Calu3 (cell line): ENCODE results near the gene CDCA7L. TPM values are rescaled to one million over a fixed set of nuclear protein-coding genes. Genes with fewer than 3 reads are reported as not detected.

Experiments used
- BruUV-seq: library from RNA; stranded (reverse); fragments of 400-500 nt; replicated peaks from 2 replicates; lab custom pipeline; 2021; lab: Mats Ljungman, UMichigan
- CTCF ChIA-PET: fragments of 300-600 bp; sonication (Branson Sonifier 250); formaldehyde crosslinking; loops from one replicate; lab custom pipeline; 2022; ENCODE audit warnings: antibody characterized with exemption; lab: Charles Lee
- DNase-seq: peaks from one replicate; pipeline ENCODE4 v3.0.0; 2022
- H3K27ac Mint-ChIP-seq: one replicate; pipeline ENCODE4 v1.8.0; 2022; ENCODE audit warnings: mixed read lengths; ENCODE audit not compliant: unreplicated experiment
- H3K27me3 Mint-ChIP-seq: one replicate; pipeline ENCODE4 v1.8.0; 2022; ENCODE audit warnings: mixed read lengths; ENCODE audit not compliant: unreplicated experiment
- H3K36me3 Mint-ChIP-seq: one replicate; pipeline ENCODE4 v1.8.0; 2022; ENCODE audit warnings: mild to moderate bottlenecking, moderate library complexity, mixed read lengths; ENCODE audit not compliant: insufficient read depth, unreplicated experiment
- H3K4me1 Mint-ChIP-seq: one replicate; pipeline ENCODE4 v1.8.0; 2022; ENCODE audit warnings: mild to moderate bottlenecking, low read depth, mixed read lengths; ENCODE audit not compliant: unreplicated experiment
- H3K4me3 Mint-ChIP-seq: one replicate; pipeline ENCODE4 v1.8.0; 2022; ENCODE audit warnings: mild to moderate bottlenecking, low read depth, moderate library complexity, mixed read lengths; ENCODE audit not compliant: unreplicated experiment
- H3K9me3 Mint-ChIP-seq: one replicate; pipeline ENCODE4 v1.8.0; 2022; ENCODE audit warnings: low read depth, mixed read lengths; ENCODE audit not compliant: unreplicated experiment
- intact Hi-C: fragments of 100-400 bp; cut with micrococcal nuclease; formaldehyde crosslinking; loops from one replicate; pipeline ENCODE4 v1.10.0; 2022; ENCODE audit not compliant: unreplicated experiment
- total RNA-seq: library from RNA; stranded (reverse); gene quantifications from 2 replicates; pipeline ENCODE4 v1.2.3, GENCODE V29; 2022
- TF ChIP-seq, protein P1 (sequence below): fragments of 200-600 bp; IDR thresholded peaks from one replicate; pipeline ENCODE4 v1.8.0; 2022; ENCODE audit warnings: antibody characterized with exemption; ENCODE audit not compliant: unreplicated experiment

CDCA7L gene
- total RNA-seq, 1 experiment from 2014 or later = 76.3 TPM

GRCh38 chr7:21916176-21916575 is 29.5 kb downstream of the CDCA7L start:
- no peak overlapping the region for H3K27ac Mint-ChIP-seq
- H3K4me3 Mint-ChIP-seq = no peak overlapping the region
- BruUV-seq = no TSS peak
- CTCF ChIA-PET = no interaction called here
- H3K27me3 Mint-ChIP-seq = no peaks in the 10 kb centered on the region
- H3K9me3 Mint-ChIP-seq = no peaks in the 10 kb centered on the region
- TF ChIP-seq, protein P1, sequence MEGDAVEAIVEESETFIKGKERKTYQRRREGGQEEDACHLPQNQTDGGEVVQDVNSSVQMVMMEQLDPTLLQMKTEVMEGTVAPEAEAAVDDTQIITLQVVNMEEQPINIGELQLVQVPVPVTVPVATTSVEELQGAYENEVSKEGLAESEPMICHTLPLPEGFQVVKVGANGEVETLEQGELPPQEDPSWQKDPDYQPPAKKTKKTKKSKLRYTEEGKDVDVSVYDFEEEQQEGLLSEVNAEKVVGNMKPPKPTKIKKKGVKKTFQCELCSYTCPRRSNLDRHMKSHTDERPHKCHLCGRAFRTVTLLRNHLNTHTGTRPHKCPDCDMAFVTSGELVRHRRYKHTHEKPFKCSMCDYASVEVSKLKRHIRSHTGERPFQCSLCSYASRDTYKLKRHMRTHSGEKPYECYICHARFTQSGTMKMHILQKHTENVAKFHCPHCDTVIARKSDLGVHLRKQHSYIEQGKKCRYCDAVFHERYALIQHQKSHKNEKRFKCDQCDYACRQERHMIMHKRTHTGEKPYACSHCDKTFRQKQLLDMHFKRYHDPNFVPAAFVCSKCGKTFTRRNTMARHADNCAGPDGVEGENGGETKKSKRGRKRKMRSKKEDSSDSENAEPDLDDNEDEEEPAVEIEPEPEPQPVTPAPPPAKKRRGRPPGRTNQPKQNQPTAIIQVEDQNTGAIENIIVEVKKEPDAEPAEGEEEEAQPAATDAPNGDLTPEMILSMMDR = no peak
- H3K36me3 Mint-ChIP-seq = peaks cover 9% of the 10 kb centered on the region
- intact Hi-C loops = no loop called here
- H3K4me1 Mint-ChIP-seq = no peaks in the 10 kb centered on the region
- no peak for DNase-seq

DNA sequence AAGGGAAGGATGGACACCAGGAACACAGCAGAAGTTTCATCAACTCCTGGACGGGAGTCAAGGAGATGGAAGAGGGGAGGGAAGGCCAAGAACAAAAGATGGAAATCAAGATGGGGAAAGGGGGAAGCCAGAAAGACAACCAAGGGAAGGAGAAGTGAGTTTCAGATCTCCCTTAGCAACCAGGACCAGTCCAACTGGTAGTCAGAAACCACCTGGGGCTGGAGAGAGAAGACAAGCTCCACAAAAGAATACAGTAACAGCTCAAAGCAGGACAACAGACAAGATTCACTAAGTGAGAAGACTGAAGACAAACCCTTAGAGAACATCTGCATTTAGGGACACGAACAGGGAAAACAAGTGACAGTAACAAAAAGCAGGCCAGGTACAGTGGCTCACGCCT is 30.6 kb downstream of the CDCA7L start:
- Mint-ChIP-seq H3K4me3 (no peak overlapping the region), H3K27me3 (no peaks in the 10 kb centered on the region), H3K36me3 (peaks cover 9% of the 10 kb centered on the region), H3K27ac (no peak overlapping the region), H3K4me1 (no peaks in the 10 kb centered on the region), H3K9me3 (no peaks in the 10 kb centered on the region)
- BruUV-seq = no TSS peak
- CTCF ChIA-PET = no interaction called here
- DNase-seq = no peak
- intact Hi-C loops = no loop called here
- TF ChIP-seq, protein P1 = no peak

GRCh38 chr7:21914671-21915070 is 31.0 kb downstream of the CDCA7L start:
- CTCF ChIA-PET = no interaction called here
- no TSS peak for BruUV-seq
- Mint-ChIP-seq H3K27ac (no peak overlapping the region), H3K4me1 (no peaks in the 10 kb centered on the region), H3K4me3 (no peak overlapping the region), H3K9me3 (no peaks in the 10 kb centered on the region), H3K27me3 (no peaks in the 10 kb centered on the region), H3K36me3 (peaks cover 9% of the 10 kb centered on the region)
- TF ChIP-seq, protein P1 = no peak
- intact Hi-C loops = no loop called here
- DNase-seq = no peak

DNA sequence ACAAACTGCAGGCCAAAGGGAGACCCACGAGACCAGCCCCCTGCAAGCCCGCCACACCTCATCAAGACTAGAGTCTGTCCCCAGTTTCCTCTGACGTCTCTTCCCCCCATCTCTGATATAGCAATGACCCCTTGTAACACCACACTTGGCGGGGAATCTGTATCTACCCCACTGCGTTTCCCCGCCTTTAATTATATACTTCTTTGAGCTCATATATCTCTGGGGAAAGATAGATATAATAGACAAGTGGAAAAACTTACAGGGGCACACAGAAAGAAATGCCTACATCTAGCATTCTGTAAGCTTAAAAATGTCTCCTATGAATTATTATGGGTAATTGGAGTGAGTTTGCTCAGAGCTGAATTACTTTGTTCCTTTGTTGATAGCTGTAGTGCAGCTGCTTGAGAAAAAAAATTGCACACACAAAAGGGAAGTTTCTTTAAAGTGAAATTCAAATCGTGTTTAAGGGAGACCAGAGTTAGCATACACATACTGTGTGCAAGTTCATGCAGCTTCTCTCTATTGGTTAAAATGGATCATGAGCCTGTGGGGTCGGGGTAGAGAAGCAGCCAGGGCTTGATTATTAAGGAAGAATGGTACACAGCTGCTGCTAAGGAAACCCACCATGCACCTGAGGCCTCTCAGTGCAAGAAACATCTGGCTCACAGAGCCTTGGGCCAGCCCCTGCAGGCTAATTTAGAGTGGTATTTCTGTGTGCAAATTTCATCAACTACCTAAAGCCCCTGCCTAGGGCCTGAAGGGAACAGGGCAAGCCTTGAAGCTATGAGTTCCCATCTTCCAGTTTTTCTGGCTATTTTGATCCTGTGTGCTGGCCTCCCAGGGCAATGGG is 32.5 kb downstream of the CDCA7L start:
- H3K4me1 Mint-ChIP-seq = no peaks in the 10 kb centered on the region
- CTCF ChIA-PET = interaction anchor here (0.5 to 1.1 kb wide), 3 partner anchors 8 to 1774 kb away, joined by 3 read pairs; no protein-coding TSS in a partner anchor
- H3K27ac Mint-ChIP-seq = no peak overlapping the region
- DNase-seq = no peak
- no TSS peak for BruUV-seq
- H3K36me3 Mint-ChIP-seq = peaks cover 15% of the 10 kb centered on the region
- intact Hi-C loops = no loop called here
- no peaks in the 10 kb centered on the region for H3K9me3 Mint-ChIP-seq
- no peaks in the 10 kb centered on the region for H3K27me3 Mint-ChIP-seq
- H3K4me3 Mint-ChIP-seq = no peak overlapping the region
- TF ChIP-seq, protein P1 = no peak
